Neural progenitor cell (in vitro differentiated cells): Measurements from ENCODE around the gene RYR1. TPM values are rescaled to one million over a fixed set of nuclear protein-coding genes. Genes with fewer than 3 reads are reported as not detected.
"Not testable (repeated sequence)": the region's sequence is repeated elsewhere in the genome, so short reads cannot be mapped to it uniquely, and the experiment has no call there.

Experiments used
- DNase-seq: peaks from one replicate; pipeline ENCODE4 v3.0.0-alpha.2; 2016; ENCODE audit warnings: low spot score
- H2AFZ ChIP-seq: fragments of 200-600 bp; sonication (generic); replicated peaks from 2 replicates; pipeline ENCODE4 v1.6.1; 2016; ENCODE audit warnings: antibody characterized with exemption
- H3F3A ChIP-seq: fragments of 200-600 bp; sonication (generic); 2 replicates; pipeline ENCODE4 v1.6.1; 2016; ENCODE audit warnings: antibody characterized with exemption, low read depth
- H3K27ac ChIP-seq: fragments of 200-600 bp; sonication (generic); 2 replicates; pipeline ENCODE4 v1.5.1; 2016; ENCODE audit warnings: mild to moderate bottlenecking
- H3K27me3 ChIP-seq: fragments of 200-600 bp; sonication (generic); 2 replicates; pipeline ENCODE4 v1.6.1; 2016; ENCODE audit warnings: mild to moderate bottlenecking, moderate library complexity
- H3K36me3 ChIP-seq: fragments of 200-600 bp; sonication (generic); 2 replicates; pipeline ENCODE4 v1.5.1; 2016
- H3K4me1 ChIP-seq: fragments of 200-600 bp; sonication (generic); 2 replicates; pipeline ENCODE4 v1.6.1; 2016; ENCODE audit warnings: mixed run types
- H3K4me2 ChIP-seq: fragments of 200-600 bp; sonication (generic); 2 replicates; pipeline ENCODE4 v1.6.1; 2016
- H3K4me3 ChIP-seq: fragments of 200-600 bp; sonication (generic); 2 replicates; pipeline ENCODE4 v1.5.1; 2016
- H3K79me2 ChIP-seq: fragments of 200-600 bp; sonication (generic); 2 replicates; pipeline ENCODE4 v1.6.1; 2016; ENCODE audit warnings: low read depth
- H3K9ac ChIP-seq: fragments of 200-600 bp; sonication (generic); 2 replicates; pipeline ENCODE4 v1.6.1; 2016
- H3K9me3 ChIP-seq: fragments of 200-600 bp; sonication (generic); 2 replicates; pipeline ENCODE4 v1.5.1; 2016; ENCODE audit warnings: low read depth
- H4K20me1 ChIP-seq: fragments of 200-600 bp; sonication (generic); 2 replicates; pipeline ENCODE4 v1.6.1; 2016; ENCODE audit warnings: low read depth
- H3K27ac Mint-ChIP-seq: 3 replicates; pipeline ENCODE4 v1.8.0; 2021; ENCODE audit warnings: mixed read lengths
- H3K27me3 Mint-ChIP-seq: 2 replicates; pipeline ENCODE4 v1.8.0; 2022; ENCODE audit warnings: low read depth, mild to moderate bottlenecking, inconsistent platforms, moderate library complexity, mixed read lengths; ENCODE audit not compliant: insufficient read depth
- H3K36me3 Mint-ChIP-seq: 3 replicates; pipeline ENCODE4 v1.8.0; 2021; ENCODE audit warnings: mixed read lengths
- H3K4me1 Mint-ChIP-seq: 3 replicates; pipeline ENCODE4 v1.8.0; 2021; ENCODE audit warnings: mixed read lengths
- H3K4me3 Mint-ChIP-seq: 3 replicates; pipeline ENCODE4 v1.8.0; 2021; ENCODE audit warnings: mild to moderate bottlenecking, moderate library complexity, mixed read lengths
- H3K9me3 Mint-ChIP-seq: 3 replicates; pipeline ENCODE4 v1.8.0; 2020; ENCODE audit warnings: mixed read lengths
- CTCF ChIP-seq: fragments of 200-600 bp; sonication (generic); IDR thresholded peaks from 2 replicates; pipeline ENCODE4 v1.5.1; 2017; ENCODE audit warnings: antibody characterized with exemption, mild to moderate bottlenecking
- EZH2 ChIP-seq: fragments of 200-600 bp; sonication (generic); IDR thresholded peaks from 2 replicates; pipeline ENCODE4 v1.6.1; 2017; ENCODE audit warnings: antibody characterized with exemption, mild to moderate bottlenecking, moderate library complexity
- EZH2phosphoT487 ChIP-seq: fragments of 200-600 bp; sonication (generic); IDR thresholded peaks from 2 replicates; pipeline ENCODE4 v1.6.1; 2017; ENCODE audit warnings: antibody characterized with exemption
- total RNA-seq: library from RNA; depleted of rRNA; stranded (reverse); fragments of >200 nt; gene quantifications from 2 replicates; pipeline ENCODE4 v1.2.3, GENCODE V29; 2015; ENCODE audit warnings: low replicate concordance

The RYR1 gene
- total RNA-seq, 1 donor from 2014 or later, result 0.60 TPM

DNA sequence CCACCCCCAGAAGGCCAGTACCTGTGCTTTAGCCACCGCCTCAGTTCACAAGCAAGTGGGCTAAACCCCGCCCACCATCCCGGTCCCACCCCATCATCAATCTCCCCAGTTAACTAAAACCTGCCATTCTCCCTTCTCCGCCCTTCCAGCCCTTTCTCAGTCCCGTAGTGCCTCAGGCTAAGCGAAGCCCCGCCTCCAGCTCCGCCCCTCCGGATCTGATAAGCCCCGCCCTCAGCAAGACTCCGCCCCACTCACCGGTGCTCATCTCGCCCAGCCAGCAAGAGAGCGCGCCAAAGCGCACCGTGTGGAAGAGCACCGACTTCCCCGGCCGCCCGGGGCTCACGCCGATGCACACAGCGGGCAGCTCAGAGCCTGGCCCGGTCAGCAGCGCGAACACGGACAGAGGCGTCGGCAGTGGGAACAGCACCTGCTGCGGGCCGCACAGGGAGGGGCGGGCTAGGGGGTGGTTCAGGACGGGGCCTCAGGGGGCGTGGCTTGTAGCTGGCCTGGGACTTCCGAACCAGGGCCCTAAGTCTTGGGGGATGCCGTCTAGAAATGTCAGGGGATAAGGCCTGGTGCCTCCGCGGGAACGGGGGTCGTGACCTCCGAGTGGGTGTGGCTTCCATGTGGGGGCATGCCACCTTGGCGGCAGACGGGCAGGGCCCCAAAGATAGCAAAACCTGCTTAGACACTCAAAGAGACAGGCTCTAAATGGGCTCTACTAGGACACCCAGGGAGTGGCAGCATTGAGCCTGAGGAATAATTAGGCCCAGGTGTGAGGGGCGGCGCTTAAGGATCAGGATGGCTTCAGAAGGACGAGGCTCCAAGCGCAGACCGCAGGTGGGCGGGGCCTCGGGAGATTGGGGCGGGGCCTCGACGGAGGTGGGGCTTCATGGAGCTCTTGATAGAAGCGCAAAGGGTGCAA lies 162.8 kb downstream of the RYR1 start:
- no peaks in the 10 kb centered on the region for H3K9me3 Mint-ChIP-seq
- no peaks in the 10 kb centered on the region for H3K4me1 ChIP-seq
- peak; percentile 95 for DNase-seq
- peak overlapping the region; percentile 88 for H3K4me3 Mint-ChIP-seq
- H3K36me3 ChIP-seq, result no peaks in the 10 kb centered on the region
- TF ChIP-seq CTCF, result no peak
- no peak for TF ChIP-seq EZH2
- no peak for TF ChIP-seq EZH2phosphoT487
- H3K4me3 ChIP-seq, result peak overlapping the region; percentile 72
- H3K27me3 Mint-ChIP-seq, result peaks cover 14% of the 10 kb centered on the region
- H3F3A ChIP-seq, result peaks cover 10% of the 10 kb centered on the region
- H3K4me2 ChIP-seq, result peak overlapping the region; percentile 78
- no peak overlapping the region for H3K9ac ChIP-seq
- no peaks in the 10 kb centered on the region for H4K20me1 ChIP-seq
- no peaks in the 10 kb centered on the region for H3K79me2 ChIP-seq
- no peak overlapping the region for H3K27ac Mint-ChIP-seq
- H3K4me1 Mint-ChIP-seq, result peaks cover 3% of the 10 kb centered on the region
- no peaks in the 10 kb centered on the region for H3K36me3 Mint-ChIP-seq
- peak overlapping the region; percentile 89 for H2AFZ ChIP-seq
- no peaks in the 10 kb centered on the region for H3K9me3 ChIP-seq
- H3K27me3 ChIP-seq, result no peaks in the 10 kb centered on the region
- no peak overlapping the region for H3K27ac ChIP-seq

DNA sequence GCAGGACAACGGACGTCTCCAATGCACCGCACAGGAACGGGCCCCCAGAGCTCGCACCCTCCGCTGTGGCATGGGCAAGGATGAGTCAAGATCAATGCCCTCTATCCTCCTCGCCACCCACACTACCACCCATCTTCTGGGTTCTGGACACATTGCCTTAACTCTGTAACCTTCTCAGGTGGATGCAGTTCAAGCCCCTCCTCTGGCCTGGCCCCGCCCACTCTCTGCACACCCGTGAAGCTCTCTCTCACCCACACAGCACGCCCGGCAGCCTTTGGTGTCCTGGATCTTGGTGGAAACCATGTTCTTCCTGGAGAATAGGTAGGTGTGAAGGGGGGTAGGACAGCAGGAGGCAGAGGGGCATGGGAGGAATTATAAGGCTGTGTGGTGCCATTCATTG lies 163.6 kb downstream of the RYR1 start:
- no peaks in the 10 kb centered on the region for H3K36me3 Mint-ChIP-seq
- no peak overlapping the region for H3K4me3 ChIP-seq
- no peak overlapping the region for H3K27ac ChIP-seq
- H3K27me3 ChIP-seq, result no peaks in the 10 kb centered on the region
- no peaks in the 10 kb centered on the region for H4K20me1 ChIP-seq
- H3K4me1 ChIP-seq, result no peaks in the 10 kb centered on the region
- no peaks in the 10 kb centered on the region for H3K9me3 ChIP-seq
- TF ChIP-seq EZH2phosphoT487 (no peak), CTCF (no peak), EZH2 (no peak)
- H3K36me3 ChIP-seq, result no peaks in the 10 kb centered on the region
- H3F3A ChIP-seq, result peaks cover 10% of the 10 kb centered on the region
- no peak overlapping the region for H3K9ac ChIP-seq
- no peak overlapping the region for H3K27ac Mint-ChIP-seq
- H3K9me3 Mint-ChIP-seq, result no peaks in the 10 kb centered on the region
- no peaks in the 10 kb centered on the region for H3K79me2 ChIP-seq
- no peak overlapping the region for H3K4me2 ChIP-seq
- peaks cover 3% of the 10 kb centered on the region for H3K4me1 Mint-ChIP-seq
- no peak for DNase-seq
- peak overlapping the region; percentile 88 for H3K4me3 Mint-ChIP-seq
- H2AFZ ChIP-seq, result no peak overlapping the region
- H3K27me3 Mint-ChIP-seq, result peaks cover 16% of the 10 kb centered on the region

GRCh38 chr19:38599722-38600121 lies 166.2 kb downstream of the RYR1 start:
- Mint-ChIP-seq H3K27me3 (peaks cover 18% of the 10 kb centered on the region), H3K36me3 (no peaks in the 10 kb centered on the region)

GRCh38 chr19:38602856-38603255 lies 169.4 kb downstream of the RYR1 start:
- not testable (repeated sequence) for H3K9ac ChIP-seq, H3K36me3 ChIP-seq, H3K4me1 Mint-ChIP-seq, H3K36me3 Mint-ChIP-seq, H3K4me3 ChIP-seq, H3K4me2 ChIP-seq, H3K4me1 ChIP-seq, H3K79me2 ChIP-seq, DNase-seq, H3K4me3 Mint-ChIP-seq, H3K27me3 ChIP-seq, H2AFZ ChIP-seq, H3K27ac Mint-ChIP-seq, H3K9me3 ChIP-seq, H3K9me3 Mint-ChIP-seq, H3K27ac ChIP-seq, H4K20me1 ChIP-seq
- H3K27me3 Mint-ChIP-seq, result peaks cover 13% of the 10 kb centered on the region
- H3F3A ChIP-seq, result peaks cover 15% of the 10 kb centered on the region

More at GRCh38 chr19:38599722-38600121, 166.2 kb downstream of the RYR1 start:
- Histone ChIP-seq H3K36me3 (no peaks in the 10 kb centered on the region), H3K9me3 (no peaks in the 10 kb centered on the region), H2AFZ (no peak overlapping the region), H3K79me2 (no peaks in the 10 kb centered on the region), H3K4me2 (no peak overlapping the region), H3K9ac (no peak overlapping the region), H3K4me1 (no peaks in the 10 kb centered on the region), H3K27me3 (no peaks in the 10 kb centered on the region), H4K20me1 (no peaks in the 10 kb centered on the region), H3K27ac (no peak overlapping the region), H3F3A (peaks cover 26% of the 10 kb centered on the region), H3K4me3 (no peak overlapping the region)
- no peak overlapping the region for H3K4me3 Mint-ChIP-seq
- H3K4me1 Mint-ChIP-seq, result peaks cover 3% of the 10 kb centered on the region
- H3K9me3 Mint-ChIP-seq, result no peaks in the 10 kb centered on the region
- no peak for DNase-seq
- TF ChIP-seq CTCF (no peak), EZH2 (no peak), EZH2phosphoT487 (no peak)
- H3K27ac Mint-ChIP-seq, result no peak overlapping the region
